GM11168 (cell line): ENCODE data around the gene WSB2.

Experiments used
- in situ Hi-C: fragments of 300-500 bp; cut with MboI; formaldehyde crosslinking; loops from one replicate; pipeline ENCODE4 v1.12.0; 2022; ENCODE audit warnings: low sequenced_read_pairs; ENCODE audit not compliant: unreplicated experiment

WSB2 gene

DNA sequence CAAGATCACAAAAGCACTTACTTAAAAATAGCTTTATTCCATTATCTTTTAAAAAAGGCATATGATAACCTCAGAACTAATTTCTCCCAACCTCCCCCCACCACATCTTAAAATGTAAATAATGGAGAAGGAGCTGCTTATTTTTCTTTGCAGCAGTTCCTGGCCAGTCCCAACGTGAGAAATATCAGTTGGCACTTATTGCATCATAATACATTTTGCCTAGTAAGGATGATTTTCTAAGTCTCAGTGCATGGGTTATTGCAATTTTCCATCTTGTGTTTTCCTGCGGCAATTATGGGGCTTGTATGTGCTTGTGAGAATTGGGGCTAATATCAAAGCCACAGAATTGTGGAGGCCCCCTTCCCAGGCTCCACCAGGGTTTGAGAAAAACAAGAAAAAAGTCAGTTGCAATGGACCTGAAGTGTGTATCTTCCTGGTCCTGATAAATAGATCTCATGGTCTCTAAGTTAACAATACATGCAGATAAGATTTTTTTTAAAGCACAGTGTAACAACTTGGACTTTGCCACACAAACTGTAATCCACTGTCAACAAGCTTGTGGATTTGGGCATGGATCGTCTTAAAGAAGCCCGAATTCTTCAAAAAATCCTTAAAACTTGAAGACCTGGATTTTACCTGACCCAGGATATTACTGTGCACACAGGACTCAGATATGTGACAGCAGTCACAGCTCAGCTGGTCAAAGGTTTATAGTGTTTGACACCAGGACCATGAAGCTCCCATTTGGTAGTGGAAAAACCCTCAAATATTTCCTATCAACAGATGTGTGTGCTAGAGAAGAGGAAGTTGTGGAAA, 2.8 kb upstream of the WSB2 start:
- in situ Hi-C loops, result no loop called here

DNA sequence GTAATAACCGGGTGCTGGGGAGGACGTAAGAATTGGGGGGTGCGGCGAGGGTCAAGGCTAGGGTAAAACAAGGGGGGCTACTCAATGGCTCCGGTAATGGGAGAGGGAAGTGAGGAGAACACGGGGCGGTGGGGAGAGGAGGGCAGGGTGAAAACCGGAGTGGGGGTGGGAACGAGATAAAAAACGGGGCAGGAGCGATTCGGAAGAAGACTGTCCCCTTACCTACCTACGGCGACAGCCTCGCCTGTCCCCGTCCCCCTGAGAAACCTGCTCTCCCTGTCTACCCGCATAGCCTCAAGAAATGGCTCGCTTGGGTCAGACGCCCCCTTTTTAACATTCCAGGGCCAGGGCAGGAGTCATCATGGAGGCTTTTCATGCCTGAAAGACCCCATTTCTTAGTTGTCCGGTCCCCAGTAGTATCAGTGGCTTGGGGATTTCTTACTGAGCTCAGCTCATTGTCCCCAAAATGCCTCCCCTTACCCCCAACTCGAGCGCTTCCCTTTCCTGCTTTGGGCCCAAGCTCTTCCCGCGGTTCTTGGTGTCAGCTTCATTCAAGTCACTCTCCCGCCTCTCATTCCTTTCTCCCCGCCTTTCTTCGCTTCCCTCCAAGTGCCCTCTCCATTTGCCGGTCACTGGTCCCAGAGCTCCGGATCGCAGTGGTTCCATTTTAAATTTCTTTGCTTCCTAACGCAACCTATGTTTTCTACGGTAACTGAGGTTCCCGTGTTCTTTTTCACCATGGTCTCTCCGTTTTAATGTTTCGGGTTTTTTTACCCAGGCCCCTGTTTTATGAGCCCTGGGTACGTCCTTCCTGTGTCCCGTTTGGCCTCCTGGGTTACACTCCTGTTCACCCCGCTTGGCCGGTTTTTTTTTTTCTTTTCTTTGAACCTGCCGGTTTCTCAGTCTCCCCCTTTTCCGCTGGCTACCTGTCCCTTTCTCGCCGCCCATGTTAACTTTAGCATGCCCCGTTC, 1.2 kb upstream of the WSB2 start:
- in situ Hi-C loops, result no loop called here

DNA sequence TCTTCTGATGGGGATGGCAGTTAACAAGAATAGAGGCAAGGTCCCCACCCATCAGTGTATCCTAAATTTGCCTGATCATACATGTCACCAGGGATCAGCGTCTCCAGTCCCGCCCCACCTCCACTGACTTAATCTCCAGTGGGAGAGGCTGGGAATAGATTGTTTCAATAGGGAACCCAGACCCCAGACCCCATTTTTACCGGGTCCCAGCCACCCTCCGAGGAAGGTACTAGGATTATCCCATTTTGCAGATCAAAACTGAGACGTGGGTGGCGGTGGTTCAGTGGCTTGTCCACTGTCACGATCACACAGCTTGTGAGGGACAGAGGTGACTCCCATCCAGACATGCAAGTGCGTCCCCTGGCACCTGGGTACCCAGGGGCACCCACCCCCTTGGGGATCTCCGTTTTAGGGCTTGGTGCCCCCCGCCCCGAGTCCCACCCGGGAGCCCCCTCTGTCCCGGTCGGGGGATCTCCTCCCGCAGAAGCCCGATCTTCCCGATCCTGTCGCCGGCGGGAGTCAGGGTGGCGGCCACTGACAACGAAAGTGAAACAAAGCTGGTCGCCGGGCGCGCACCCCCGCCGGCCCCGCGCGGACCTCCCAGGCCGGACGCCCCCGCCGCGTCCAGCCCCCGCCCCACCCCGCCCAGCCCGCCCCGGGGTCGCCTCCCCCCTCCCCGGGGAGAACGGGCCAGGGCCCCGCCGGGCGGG, 523 bp downstream of the WSB2 start:
- in situ Hi-C loops, result no loop called here

DNA sequence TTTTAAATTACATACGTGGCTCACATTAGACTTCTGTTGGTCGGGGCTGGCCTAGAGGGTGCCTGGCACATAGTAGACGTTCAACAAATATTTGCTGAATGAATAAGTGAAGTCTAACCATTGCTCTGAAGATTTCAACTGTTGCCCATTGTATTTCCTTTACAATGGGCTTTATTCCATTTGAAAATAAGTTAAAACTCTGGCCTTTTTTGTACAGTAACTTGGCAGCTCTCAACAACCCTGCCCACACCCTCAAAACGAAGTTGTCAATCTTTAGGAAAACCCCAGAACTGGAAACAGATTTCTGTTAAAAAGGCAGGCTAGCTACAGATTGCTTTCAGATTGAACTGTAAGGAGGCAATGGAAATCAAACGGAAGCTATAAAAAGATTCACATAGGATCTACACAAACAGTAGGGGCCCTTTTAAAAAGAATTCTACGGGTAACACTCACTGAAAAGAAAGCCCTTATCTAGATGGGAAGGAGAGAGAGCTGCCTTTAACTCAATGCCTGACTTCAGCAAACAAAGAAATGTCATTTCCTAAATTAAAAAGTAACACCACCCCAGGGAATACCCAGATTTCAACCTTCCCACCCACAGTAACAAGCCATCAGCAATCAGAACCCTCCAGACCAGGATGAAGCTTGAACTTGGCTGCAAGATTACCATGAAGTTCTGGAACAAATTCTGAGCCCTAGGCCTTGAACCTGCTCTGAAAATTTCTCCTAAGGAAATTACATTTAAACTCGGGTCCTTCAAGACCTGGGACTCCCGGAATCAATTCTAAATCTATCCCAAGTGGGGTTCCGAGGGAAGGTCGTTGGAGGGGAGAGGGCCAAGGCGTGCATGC, 1.4 kb downstream of the WSB2 start:
- in situ Hi-C loops, result no loop called here

- in situ Hi-C loops, result no loop called here
Observed at GRCh38 chr12:118058881-118059280, 2.1 kb downstream of the WSB2 start.

GRCh38 chr12:118058227-118058626, 2.8 kb downstream of the WSB2 start:
- in situ Hi-C loops, result no loop called here

DNA sequence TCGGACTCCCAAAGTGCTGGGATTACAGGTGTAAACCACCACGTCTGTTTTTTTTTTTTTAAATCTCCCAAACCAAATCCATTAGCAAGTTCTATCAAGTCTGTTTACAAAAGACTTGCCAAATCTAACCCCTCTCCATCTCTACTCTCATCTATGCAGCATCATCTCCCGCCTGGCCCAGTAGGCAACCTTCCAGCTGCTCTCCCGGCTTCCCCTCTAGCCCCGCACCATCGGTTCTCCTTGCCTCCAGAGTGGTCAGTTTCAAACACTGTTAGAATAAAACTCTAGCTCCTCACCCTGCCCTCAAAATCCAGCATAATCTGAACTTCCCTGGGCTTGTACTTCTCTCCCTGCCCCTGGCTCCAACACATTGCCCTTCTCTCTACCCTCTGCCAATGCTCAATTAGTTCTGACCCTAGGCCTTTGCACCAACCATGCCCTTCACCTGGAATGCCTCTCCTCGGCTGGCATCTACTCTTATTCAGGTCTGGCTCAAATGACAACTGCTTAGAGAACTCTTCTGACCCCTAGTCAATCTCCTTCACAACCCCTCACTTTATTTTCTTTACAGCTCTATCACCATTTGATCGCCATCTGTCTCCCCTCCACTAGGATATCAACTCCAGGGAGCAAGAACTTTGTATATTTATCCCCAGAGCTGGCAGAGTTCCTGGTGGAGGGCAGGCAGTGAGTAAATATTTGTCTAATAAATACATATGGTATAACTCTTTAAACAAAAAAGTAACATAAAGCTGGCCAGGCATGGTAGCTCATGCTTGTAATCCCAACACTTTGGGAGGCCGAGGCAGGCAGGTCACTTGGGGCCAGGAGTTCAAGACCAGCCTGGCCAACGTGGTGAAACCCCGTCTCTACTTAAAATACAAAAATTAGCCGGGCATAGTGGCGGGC, 4.9 kb downstream of the WSB2 start:
- in situ Hi-C loops, result no loop called here

DNA sequence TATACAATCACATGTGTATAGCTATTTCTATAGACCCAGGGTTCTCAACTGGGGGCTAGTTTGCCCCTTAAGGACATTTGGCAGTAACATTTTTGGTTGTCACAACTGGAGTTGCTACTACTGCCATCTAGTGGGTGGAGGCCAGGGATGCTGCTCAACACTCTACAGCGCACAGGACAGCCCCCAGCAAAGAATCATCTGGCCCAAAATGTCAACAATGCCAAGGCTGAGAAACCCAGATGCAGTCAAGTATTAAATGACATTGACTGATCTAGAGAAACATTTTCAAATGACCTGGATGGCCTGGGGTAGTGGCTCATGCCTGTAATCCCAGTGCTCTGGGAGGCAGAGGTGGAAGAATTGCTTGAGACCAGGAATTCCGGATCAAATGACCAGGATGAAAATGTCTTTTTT, 5.8 kb downstream of the WSB2 start:
- in situ Hi-C loops, result no loop called here

DNA sequence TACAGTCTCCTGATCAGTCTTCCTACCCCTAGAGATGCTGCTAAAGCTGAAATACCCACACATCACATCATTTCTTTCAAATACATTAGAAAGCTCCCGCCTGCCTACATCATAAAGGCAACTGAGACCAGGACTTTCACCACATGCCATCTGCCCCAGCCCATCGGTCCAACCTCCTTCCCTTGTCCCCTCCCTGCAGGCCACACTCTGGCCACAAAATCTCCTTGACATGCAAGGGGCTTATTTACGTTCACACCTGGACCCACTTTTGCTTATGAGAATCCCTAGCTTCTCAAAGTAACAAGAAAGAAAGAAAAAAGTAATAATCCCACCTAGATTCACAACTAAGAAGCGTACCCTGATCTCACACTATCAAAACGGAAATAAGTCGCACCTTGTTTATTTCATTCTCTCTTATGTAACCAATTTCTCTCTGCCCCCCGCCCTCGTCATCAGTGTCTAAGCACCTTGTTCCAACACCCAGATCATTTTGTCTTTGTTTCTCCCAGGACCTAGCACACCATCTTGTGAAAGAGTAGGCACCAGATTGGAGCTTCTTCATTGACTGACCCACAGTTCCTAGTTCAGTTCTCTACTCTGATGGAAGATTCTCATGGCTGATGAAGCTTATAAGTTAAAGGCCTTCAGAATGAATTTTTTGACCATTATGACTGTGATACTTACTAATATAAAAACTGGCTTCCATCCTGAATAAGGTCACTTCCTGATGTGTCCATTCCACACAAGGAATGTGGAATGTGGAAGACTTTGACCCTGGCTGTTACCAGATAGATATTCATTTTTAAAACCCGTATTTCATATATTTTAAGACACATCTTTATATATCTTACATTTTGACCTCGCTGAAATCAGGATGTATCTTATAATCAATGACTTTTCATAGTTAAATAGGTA, 7.7 kb downstream of the WSB2 start:
- in situ Hi-C loops, result no loop called here

- in situ Hi-C loops, result no loop called here
Observed at GRCh38 chr12:118052324-118053070, 8.5 kb downstream of the WSB2 start.

GRCh38 chr12:118050972-118051910, 9.7 kb downstream of the WSB2 start:
- in situ Hi-C loops, result no loop called here

DNA sequence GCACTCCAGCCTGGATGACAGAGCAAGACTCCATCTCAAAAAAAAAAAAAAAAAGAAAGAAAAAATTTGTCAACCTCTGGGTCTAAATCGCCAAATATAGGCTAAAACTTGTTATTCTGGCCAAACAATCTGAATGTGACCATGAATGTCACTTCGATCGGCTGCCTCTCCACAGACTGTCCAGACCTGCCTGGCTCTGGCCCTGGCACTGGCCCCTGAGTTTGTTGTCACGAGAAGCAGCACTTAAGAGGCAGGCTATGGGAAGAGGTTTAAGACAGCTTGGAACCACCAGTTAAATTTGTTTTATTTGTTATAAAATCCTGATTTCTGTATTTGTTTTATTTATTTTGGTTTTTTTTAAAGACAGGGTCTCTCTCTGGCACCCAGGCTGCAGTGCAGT, 14.5 kb downstream of the WSB2 start:
- in situ Hi-C loops, result no loop called here

DNA sequence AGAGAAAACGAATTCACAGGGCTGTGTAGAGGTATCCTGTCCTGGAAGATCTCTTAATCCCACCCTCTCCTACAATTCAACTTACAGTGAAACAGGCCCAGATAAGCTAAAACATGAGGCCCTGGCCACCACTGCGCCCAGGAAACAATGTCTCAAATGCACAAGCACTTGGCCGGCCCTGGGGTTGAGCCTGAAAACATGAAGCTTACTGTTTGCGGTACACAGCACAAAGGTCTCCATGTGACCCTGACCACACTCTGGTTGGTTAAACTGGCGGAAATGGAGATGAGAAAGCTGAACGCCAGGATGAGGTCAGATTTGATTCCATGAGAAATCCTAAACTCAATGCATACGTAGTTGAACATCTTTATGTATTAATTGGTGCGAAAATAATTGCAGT, 16.4 kb downstream of the WSB2 start:
- in situ Hi-C loops, result no loop called here

DNA sequence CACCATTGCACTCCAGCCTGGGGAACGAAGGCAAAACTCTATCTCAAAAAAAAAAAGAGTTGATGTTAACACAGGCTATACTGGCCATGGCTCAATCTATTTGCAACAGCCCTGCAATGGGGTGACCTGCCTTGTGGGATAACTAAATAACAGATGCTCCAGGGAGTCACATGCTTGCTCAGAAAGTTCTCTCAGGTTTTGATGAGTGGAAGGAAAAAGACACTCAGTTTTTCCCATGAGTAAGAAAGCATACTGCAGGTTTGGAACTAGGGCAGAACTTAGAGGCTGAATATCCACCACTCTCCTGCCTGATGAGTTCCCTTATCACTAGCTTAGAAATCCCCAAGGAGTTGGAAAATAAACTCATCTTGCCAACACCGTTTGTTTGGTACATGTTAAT, 16.9 kb downstream of the WSB2 start:
- in situ Hi-C loops, result no loop called here

DNA sequence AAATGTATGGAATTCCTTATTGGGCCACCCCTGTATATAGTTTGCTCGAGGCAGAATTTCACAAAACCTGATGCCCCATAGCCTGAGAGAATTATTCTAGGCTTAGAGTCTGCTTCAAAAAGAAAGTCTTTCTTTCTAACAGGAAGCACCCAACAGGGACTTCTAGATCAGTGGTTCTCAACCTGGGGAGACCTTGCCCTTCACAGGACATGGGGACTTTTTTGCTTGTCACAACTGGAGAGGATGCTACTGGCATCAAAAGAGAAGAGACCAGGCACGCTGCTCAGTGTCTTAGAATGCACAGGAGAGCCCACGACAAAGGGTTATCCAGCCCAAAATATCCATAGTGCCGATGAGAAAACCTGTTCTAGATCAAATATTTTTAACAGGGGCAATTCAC, 18.9 kb downstream of the WSB2 start:
- in situ Hi-C loops, result no loop called here

DNA sequence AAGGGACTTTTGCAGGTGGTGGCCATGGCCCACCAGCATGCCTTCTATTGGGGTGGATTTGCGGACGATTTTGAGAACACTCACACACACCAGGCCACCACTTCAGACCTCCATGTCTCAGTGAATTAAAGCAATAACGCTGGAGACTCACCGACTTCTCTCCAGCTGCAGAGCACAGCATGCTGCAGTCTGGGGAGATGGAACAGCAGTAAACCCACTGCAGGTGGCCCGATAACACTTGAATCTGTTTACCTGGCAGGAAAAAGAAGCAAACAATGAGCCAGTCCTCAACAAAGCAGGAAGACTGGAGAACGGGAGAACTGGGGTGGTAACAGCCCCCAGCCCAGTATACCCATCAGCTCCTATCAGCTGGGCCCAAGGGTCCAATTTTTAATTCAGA, 22.8 kb downstream of the WSB2 start:
- in situ Hi-C loops, result no loop called here
